Duodenal mucosa (tissue), 2 donors: ENCODE results near the gene SYNM.

Source experiments
- H3K27ac ChIP-seq: one replicate; pipeline ENCODE4 v1.7.0; 2013; ENCODE audit warnings: low read depth, low read length
- H3K27me3 ChIP-seq, 2 donors: one replicate each; pipeline ENCODE4 v1.7.0; 2013; ENCODE audit warnings: low read length in 2 of 2, control low read depth in 1 of 2; ENCODE audit not compliant: insufficient read depth in 2 of 2, control insufficient read depth in 1 of 2
- H3K36me3 ChIP-seq, 2 donors: one replicate each; pipeline ENCODE4 v1.7.0; 2013; ENCODE audit warnings: low read length in 2 of 2, control low read depth in 1 of 2; ENCODE audit not compliant: insufficient read depth in 2 of 2, control insufficient read depth in 1 of 2
- H3K4me1 ChIP-seq, 2 donors: one replicate each; pipeline ENCODE4 v1.7.0; 2013; ENCODE audit warnings: low read length in 2 of 2, control low read depth in 1 of 2; ENCODE audit not compliant: insufficient read depth in 2 of 2, control insufficient read depth in 1 of 2
- H3K4me3 ChIP-seq, 2 donors: one replicate each; pipeline ENCODE4 v1.7.0; 2013; ENCODE audit warnings: low read length in 2 of 2, low read depth in 1 of 2
- H3K9ac ChIP-seq, 2 donors: one replicate each; pipeline ENCODE4 v1.7.0; 2013; ENCODE audit warnings: low read length in 2 of 2, low read depth in 1 of 2
- H3K9me3 ChIP-seq, 2 donors: one replicate each; pipeline ENCODE4 v1.7.0; 2013; ENCODE audit warnings: low read length in 2 of 2, control low read depth in 1 of 2; ENCODE audit not compliant: control insufficient read depth in 1 of 2

The SYNM gene

GRCh38 chr15:99142562-99142961, 37.7 kb downstream of the SYNM start:
- H3K27me3 ChIP-seq, result no peaks in the 10 kb centered on the region
- H3K36me3 ChIP-seq, result no peaks in the 10 kb centered on the region
- H3K4me1 ChIP-seq, result peaks cover 0 to 5% of the 10 kb centered on the region in 2 donors
- H3K9me3 ChIP-seq, result no peaks in the 10 kb centered on the region
- H3K9ac ChIP-seq, result no peak overlapping the region
- H3K4me3 ChIP-seq, result no peak overlapping the region
- no peak overlapping the region for H3K27ac ChIP-seq

GRCh38 chr15:99143242-99143641, 38.4 kb downstream of the SYNM start:
- Histone ChIP-seq H3K27ac (no peak overlapping the region), H3K36me3 (no peaks in the 10 kb centered on the region), H3K9ac (no peak overlapping the region), H3K9me3 (no peaks in the 10 kb centered on the region), H3K27me3 (no peaks in the 10 kb centered on the region), H3K4me3 (no peak overlapping the region), H3K4me1 (peaks cover 0 to 5% of the 10 kb centered on the region in 2 donors)

DNA sequence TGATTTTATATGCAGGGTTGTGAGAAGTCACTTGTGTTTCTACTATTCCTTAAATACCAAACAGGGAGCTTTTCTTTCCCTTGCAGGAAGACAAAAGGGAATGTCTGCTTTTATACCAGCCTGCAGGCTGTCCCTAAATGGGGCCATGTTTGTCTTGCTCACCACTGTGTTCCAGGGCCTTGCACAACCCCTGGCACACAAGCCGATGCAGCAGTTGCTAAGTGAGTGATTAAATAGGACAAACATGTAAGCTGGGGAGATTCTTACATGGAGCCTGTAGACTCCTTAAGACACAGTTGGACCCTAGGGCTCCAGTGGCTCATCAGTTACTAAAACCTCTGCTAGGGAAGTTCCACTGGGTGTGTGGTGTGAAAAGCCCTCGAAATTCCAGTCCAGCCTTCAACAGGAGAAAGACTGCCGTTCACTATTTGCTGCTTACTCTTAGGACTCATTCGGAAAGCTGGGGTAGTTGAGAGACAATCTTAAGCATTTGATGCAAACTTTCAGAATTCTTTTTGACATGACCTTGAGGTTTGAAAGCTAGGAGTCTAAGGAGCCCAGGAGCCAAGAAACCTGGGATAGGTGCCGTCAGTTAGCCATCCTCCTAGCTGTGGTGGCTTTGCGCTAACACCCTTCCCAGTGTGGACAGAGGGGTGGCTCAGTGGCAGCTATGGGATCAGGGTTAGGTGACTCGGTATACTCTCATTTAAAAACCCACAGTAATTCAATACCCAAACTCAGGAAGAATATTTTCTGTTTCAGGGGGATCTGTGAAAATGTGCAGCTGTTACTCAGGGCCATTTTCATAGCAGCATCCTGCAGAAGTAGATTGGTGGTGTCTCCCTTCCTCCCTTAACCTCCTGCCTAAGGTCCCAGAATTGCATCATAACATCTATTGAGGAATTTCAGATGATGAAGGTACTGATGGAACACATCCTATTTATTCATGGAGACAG, 39.1 kb downstream of the SYNM start:
- no peak overlapping the region for H3K9ac ChIP-seq
- H3K4me3 ChIP-seq, result no peak overlapping the region
- peaks cover under 1 to 5% of the 10 kb centered on the region in 2 donors for H3K36me3 ChIP-seq
- H3K4me1 ChIP-seq, result peaks cover 0 to 5% of the 10 kb centered on the region in 2 donors
- H3K9me3 ChIP-seq, result no peaks in the 10 kb centered on the region
- H3K27ac ChIP-seq, result no peak overlapping the region
- H3K27me3 ChIP-seq, result no peaks in the 10 kb centered on the region

DNA sequence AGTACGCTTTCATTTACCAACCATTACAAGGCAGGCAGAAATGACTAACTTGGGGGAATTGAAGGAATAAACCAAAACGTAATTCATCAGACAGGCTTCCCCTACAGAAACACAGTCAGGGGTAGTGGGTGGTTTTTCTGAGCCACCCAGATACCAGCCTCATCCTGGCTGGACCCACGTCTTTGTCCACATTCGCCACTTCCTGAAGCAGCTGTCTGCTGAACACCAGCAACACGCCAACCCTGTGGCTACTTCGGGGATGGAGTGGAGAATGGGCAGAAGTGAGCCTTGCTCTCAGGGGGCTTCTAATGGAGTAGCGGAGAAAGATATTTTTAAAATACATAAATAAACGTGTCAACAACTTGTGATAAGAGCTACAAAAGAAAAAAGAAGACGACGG, 40.1 kb downstream of the SYNM start:
- Histone ChIP-seq H3K9ac (no peak overlapping the region), H3K4me3 (no peak overlapping the region)

GRCh38 chr15:99145778-99146177, 40.9 kb downstream of the SYNM start:
- Histone ChIP-seq H3K9ac (no peak overlapping the region), H3K27ac (no peak overlapping the region), H3K9me3 (no peaks in the 10 kb centered on the region), H3K4me1 (peaks cover 0 to 5% of the 10 kb centered on the region in 2 donors), H3K4me3 (no peak overlapping the region), H3K36me3 (peaks cover 5 to 11% of the 10 kb centered on the region in 2 donors), H3K27me3 (no peaks in the 10 kb centered on the region)

More for the DNA sequence above, 40.1 kb downstream of the SYNM start:
- no peaks in the 10 kb centered on the region for H3K9me3 ChIP-seq
- peaks cover 5 to 8% of the 10 kb centered on the region in 2 donors for H3K36me3 ChIP-seq
- no peaks in the 10 kb centered on the region for H3K27me3 ChIP-seq
- no peak overlapping the region for H3K27ac ChIP-seq
- peaks cover 0 to 5% of the 10 kb centered on the region in 2 donors for H3K4me1 ChIP-seq

DNA sequence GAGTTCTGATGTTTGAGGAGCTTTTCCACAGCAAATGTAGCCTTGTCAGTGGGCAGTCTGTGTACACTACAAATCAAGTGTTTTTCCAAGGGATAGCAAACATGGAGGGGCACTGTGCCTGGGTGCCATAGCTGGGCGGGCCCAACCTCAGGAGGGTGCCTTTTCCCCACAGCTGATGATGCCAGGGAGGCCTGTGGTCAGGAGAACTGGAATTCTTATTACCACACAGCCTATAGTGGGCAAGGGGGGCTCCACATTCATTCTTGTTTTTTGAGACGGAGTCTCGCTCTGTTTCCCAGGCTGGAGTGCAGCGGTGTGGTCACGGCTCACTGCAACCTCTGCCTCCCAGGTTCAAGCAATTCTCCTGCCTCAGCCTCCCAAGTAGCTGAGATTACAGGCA, 41.8 kb downstream of the SYNM start:
- H3K36me3 ChIP-seq, result peaks cover 5 to 13% of the 10 kb centered on the region in 2 donors
- peaks cover 0 to 5% of the 10 kb centered on the region in 2 donors for H3K4me1 ChIP-seq
- no peak overlapping the region for H3K9ac ChIP-seq

GRCh38 chr15:99148851-99149276, 44.0 kb downstream of the SYNM start:
- H3K27ac ChIP-seq, result no peak overlapping the region

More for the DNA sequence above, 41.8 kb downstream of the SYNM start:
- Histone ChIP-seq H3K9me3 (no peaks in the 10 kb centered on the region), H3K27me3 (no peaks in the 10 kb centered on the region), H3K27ac (no peak overlapping the region), H3K4me3 (no peak overlapping the region)

GRCh38 chr15:99149366-99149765, 44.5 kb downstream of the SYNM start:
- no peaks in the 10 kb centered on the region for H3K4me1 ChIP-seq

More at GRCh38 chr15:99148851-99149276, 44.0 kb downstream of the SYNM start:
- no peak overlapping the region for H3K4me3 ChIP-seq
- no peaks in the 10 kb centered on the region for H3K27me3 ChIP-seq
- H3K9me3 ChIP-seq, result no peaks in the 10 kb centered on the region
- H3K9ac ChIP-seq, result no peak overlapping the region
- H3K4me1 ChIP-seq, result peaks cover 0 to under 1% of the 10 kb centered on the region in 2 donors
- peaks cover 5 to 13% of the 10 kb centered on the region in 2 donors for H3K36me3 ChIP-seq

DNA sequence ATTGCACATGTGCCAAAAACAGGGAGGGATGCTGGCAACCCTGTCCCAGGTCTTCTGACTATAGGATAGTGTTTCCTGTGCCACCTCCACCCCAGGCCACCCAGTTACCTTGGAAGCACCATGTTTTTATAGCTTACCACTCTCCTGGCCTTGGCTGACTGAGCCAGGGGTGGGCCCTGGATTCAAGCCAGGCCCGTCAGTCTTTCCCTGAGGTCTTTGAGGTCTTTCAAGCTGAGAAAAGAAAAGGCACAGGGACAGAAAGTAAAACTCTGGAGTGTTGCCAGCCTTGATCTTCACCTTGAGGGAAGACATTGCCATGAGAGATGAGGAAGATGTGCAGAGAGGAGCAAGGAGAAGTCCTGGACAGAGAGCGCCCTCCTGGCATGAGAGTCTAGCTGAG, 46.3 kb downstream of the SYNM start:
- Histone ChIP-seq H3K4me3 (no peak overlapping the region), H3K9ac (no peak overlapping the region), H3K9me3 (no peaks in the 10 kb centered on the region), H3K27ac (no peak overlapping the region), H3K36me3 (peaks cover 5 to 13% of the 10 kb centered on the region in 2 donors), H3K4me1 (no peaks in the 10 kb centered on the region), H3K27me3 (no peaks in the 10 kb centered on the region)

More at GRCh38 chr15:99149366-99149765, 44.5 kb downstream of the SYNM start:
- Histone ChIP-seq H3K36me3 (peaks cover 5 to 13% of the 10 kb centered on the region in 2 donors), H3K27me3 (no peaks in the 10 kb centered on the region), H3K27ac (no peak overlapping the region), H3K4me3 (no peak overlapping the region), H3K9ac (no peak overlapping the region), H3K9me3 (no peaks in the 10 kb centered on the region)

DNA sequence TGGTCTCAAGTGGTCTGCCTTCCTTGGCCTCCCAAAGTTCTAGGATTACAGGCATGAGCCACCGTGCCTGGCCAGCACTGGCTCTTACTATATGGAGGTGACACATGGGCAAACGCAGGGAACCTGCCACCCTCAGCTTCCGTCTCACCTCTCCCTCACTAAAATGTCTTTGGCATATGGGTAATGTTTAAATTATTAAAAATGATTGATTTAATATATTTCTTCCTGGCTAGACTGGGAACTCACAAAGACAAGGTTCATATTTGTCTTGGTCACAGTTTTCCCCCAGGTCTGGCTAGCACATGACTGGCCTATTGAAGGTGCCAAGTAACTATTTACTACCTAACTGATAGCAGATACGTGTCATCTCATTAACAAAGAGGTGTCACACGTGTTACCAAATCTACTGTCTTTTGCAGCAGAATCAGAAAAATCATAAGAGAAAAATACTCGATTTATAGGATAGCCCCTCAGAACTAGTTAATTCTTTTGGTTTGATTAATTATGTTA, 48.2 kb downstream of the SYNM start:
- H3K27ac ChIP-seq, result no peak overlapping the region
- no peaks in the 10 kb centered on the region for H3K27me3 ChIP-seq

More for the DNA sequence above, 48.2 kb downstream of the SYNM start:
- no peak overlapping the region for H3K9ac ChIP-seq
- no peak overlapping the region for H3K4me3 ChIP-seq
- no peaks in the 10 kb centered on the region for H3K9me3 ChIP-seq
- no peaks in the 10 kb centered on the region for H3K4me1 ChIP-seq
- H3K36me3 ChIP-seq, result peaks cover 5 to 13% of the 10 kb centered on the region in 2 donors
